NCI-H748 (cell line): ENCODE results near the gene PCTP.

Source experiments
- DNase-seq: peaks from one replicate; lab custom pipeline; 2025; ENCODE audit not compliant: unreplicated experiment; lab: John Stamatoyannopoulos, UW

Gene PCTP

DNA sequence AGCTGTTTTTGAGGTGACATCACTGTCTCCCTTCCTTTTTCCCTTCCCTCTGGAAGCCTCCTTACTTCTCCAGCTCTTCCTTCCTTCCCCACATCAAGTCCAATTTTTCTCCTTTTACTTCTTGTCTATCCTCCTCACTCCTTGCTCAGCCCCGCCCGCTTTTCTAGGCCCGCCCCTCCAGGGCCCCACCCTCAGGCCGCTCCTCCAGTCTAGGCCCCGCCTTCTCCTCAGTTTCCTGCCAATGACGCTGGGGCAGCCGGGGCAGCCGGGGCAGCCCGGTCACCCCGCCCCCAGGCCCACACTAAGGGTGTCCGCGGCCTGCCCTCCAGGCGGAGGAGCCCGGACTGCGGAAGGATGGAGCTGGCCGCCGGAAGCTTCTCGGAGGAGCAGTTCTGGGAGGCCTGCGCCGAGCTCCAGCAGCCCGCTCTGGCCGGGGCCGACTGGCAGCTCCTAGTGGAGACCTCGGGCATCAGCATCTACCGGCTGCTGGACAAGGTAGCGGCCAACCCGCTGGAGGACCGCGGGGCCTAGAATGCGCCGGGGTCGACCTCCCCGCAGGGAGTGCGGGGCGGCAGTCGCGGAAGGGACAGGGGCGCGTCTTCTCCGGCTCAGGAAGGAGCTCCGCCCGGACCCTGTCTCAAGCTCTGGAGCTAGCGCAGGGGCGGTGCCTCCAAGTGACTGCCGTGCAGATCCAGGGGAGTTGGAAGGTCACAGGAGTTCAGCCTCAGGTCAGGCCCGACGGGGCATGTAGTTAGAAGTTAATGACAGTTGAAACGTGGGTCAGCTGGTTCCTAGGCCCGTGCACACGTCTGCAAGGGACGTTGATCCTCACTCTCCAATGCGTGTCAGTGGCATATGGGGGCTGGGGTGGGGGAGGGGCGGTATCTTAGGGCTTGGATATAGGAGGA, at the start of gene PCTP:
Gene PCTP, plus strand, starts transcription at position 302 of the 908 bp plus-strand sequence. Its CDS starts 53 bp downstream, at position 355.
- DNase-seq: peak; percentile 70

DNA sequence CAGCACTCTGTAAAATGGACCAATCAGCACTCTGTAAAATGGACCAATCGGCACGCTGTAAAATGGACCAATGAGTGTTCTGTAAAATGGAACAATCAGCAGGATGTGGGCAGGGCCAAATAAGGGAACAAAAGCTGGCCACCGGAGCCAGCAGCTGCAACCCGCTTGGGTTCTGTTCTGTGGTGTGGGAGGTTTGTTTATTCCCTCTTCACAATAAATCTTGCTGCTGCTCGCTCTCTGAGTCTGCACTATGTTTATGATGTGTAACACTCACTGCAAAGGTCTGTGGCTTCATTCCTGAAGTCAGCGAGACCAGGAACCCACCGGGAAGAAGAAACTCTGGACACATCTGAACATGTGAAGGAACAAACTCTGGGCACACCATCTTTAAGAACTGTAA, 48.7 kb upstream of the PCTP start:
- no peak for DNase-seq

DNA sequence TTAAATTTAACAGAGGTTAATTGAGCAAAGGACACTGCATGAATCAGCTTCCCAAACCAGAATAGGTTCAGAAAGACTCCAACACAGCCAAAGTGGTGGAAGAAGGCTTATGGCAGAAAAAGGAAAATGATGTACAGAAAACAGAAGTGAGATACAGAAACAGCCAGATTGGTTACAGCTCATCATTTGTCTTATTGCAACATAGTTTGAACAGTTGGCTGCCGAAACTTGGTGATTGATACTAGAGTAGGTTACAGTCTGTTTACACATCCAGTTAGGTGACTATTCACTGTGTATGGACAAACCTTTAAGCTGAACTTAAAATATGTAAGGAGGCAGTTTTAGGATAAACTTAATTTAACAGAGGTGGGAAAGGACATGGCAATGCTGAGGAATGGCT, 46.5 kb upstream of the PCTP start:
- DNase-seq: no peak

DNA sequence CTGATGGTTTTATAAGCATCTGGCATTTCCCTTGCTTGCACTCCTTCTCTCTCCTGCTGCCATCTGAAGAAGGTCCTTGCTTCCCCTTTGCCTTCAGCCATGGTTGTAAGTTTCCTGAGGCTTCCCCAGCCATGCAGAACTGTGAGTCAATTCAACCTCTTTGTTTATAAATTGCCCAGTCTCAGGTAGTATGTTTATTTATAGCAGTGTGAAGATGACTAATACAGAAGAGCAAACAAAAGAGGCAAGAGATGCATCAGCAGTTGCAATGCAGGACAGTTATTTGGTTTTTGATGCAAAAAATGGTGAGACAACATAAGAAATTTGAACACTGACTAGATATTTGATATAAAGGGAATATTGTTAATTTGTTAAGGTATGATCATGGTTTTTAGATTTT, 45.0 kb upstream of the PCTP start:
- DNase-seq: no peak

DNA sequence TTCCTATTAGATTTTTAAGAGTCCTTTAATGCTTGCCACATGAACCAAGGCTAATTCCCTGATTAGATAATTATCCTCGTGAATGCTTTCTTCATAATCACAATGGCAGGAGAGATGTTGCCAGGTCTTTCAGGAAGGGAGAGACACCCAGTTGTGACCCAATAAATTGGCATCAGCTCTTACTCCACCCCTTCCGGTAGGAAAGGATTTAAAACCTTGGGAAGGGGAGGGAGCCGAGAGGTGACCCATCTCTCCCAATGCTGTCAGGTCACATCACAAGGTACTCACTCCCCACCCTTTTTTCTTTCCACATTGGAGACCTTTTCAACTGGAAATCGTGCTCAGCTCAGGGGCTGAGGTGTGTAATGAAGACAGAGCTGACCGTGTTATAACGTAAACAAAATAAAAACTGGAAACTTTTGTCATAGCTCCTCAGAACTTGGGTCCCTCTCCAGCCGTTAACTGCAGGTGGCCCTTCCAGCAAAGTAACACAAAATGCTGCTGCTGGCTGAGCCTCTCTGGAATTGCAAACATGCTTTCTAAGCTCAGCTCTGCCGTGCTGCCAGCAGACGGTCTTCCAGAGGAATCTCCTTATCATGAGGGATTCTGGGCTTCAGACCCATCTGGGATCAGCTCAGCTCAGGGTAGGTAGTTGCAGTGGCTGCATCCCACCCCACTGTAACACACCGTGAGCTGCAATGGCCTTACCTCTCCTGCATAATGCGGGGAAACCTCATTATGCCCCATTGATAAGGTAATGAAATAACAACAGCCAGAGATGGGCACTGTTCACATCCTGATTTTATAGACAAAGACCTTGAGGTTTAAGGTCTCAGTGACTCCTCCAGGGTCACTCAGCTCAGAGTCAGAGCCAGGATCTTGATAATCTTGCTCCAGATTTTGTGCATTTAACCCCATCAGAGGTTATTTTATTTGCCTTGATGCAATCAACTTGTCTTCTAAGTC, 43.8 kb upstream of the PCTP start:
- DNase-seq: no peak

DNA sequence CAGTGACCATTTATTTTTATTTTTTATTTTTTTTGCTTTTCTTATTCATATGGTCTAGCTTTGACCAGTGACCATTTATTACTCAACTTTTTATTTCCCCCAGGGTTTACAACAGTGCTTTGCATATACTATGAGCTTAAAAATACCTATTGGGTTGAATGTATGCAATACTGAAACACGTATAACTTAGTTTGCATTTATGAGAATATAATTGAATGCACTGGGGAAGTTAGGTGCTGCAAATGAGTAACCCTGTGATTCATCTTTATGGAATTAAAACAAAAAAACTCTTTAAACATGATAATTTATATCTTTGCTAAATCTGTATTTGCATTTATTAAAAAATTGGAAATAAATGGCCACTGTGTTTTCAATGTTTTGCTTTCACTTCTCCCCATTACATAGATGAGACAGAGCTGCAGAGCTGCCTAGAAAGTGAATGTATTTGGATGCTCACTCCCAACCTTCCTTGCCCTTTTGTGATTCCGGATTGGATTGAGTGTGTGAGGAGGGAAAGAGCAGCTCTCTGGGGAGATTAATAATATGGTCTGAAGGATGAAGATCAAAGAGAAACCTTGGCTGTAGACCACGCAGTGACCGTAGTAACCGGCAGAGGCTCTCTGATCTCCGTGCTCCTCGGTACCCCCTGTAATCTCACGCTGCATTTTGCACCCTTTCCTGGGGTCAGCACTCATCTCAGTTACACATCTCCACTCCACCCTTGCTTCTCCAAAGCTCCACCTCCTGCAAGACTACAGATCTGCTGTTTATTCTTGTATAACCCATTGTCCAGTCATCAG, 42.5 kb upstream of the PCTP start:
- no peak for DNase-seq

DNA sequence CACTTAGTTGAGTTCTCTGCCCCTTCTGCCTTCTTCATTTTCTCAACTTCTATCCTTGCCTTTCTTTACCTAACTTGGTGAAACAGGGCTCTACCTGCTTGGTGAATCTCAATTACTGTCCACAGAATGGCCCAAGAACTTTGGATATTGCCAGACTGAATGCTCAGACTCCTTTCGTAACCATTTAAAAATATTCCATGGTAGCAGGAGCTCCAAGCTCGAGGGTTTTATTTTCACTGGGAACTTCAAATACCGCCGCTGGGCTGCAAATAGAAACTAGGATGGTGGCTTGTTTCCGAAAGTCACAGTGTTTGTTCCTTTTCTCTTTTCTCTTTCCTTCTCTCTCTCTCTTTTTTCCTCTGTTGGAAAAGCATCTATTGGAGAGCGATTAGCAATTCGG, 41.4 kb upstream of the PCTP start:
- no peak for DNase-seq

DNA sequence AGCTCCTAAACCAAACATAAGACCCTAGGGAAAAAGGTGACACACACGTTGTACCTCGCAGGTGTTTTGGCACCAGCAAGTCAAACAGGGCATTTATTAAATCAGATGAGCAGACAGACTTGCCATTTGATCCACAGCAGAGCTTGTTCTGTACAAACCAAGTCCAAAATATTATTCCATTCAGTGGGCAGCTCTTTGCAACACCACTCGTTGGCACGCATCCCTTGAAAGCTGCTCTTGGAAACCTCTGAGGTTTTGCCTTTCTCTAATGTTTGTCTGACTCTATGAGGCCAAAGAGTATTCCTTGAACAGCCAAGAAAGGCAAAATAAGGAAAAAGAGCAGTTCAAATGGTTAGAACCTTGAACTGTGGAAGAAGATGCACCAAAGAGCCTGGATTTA, 40.9 kb upstream of the PCTP start:
- DNase-seq: no peak

DNA sequence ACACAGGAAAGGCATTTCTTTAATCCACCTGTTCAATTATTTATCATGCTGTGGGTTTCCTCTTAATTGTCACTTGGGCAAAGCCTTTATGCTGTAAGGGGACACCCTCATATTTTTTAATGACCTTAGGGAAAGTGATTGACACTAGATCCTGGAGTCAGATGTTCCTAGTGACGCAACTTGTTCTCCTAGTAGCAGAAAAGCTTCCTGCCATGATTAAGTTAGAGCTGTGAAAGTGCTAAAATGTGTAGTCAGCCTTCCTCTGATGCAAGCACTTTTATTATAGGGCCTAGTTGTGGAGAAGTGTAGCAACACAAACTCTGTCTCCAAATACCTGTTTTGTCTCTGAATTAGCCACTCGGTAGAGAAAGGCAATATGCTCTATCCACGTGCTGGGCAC, 40.4 kb upstream of the PCTP start:
- DNase-seq: no peak

DNA sequence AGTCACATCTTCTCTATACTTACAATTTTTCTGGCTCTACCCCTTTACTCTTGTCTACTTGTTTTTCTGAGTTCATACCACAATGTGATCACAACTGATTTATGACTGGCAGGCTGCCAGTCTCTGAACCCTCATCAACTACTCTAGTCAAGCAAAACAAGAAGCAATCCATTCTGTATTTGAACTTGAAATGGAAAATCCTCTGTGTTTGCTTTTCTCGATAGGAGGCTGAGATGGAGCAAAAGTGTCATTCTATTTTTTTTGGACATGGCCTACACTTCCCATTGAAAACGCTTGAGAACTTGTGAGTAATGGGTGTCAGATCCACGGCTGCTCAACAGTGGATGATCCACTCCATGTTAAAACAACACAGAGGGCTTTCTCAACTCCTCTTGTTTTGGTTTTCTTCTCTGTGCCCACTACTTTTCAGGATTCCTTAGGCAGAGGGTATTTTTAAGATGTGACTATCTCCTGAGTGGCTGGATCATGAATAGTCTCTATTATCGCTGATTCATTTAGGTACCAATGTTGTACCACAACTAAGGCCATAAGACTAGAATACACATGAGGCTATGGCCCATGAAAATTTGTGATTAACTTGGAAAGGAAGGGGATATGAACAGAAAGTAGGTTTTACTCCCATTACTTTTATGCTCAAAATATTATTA, 39.9 kb upstream of the PCTP start:
- no peak for DNase-seq

DNA sequence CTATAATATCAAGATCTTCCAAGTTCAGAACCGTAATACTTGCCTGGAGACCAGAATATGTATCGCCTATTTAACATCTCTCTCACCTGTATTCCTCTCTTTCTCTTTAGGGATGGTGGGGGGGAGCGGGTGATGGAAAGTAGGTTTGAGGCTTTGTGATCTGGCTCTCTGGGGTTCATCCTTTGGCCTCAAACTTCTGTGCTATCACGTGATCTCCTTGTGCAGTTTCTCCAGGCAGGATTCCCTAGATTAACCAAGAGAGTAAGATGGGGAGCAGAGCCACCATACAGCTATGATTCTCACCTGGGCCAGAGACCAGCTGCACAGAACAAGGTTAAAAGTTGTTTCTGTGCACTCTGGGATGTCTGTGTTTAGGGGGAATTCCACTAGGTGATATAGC, 33.4 kb upstream of the PCTP start:
- DNase-seq: no peak

DNA sequence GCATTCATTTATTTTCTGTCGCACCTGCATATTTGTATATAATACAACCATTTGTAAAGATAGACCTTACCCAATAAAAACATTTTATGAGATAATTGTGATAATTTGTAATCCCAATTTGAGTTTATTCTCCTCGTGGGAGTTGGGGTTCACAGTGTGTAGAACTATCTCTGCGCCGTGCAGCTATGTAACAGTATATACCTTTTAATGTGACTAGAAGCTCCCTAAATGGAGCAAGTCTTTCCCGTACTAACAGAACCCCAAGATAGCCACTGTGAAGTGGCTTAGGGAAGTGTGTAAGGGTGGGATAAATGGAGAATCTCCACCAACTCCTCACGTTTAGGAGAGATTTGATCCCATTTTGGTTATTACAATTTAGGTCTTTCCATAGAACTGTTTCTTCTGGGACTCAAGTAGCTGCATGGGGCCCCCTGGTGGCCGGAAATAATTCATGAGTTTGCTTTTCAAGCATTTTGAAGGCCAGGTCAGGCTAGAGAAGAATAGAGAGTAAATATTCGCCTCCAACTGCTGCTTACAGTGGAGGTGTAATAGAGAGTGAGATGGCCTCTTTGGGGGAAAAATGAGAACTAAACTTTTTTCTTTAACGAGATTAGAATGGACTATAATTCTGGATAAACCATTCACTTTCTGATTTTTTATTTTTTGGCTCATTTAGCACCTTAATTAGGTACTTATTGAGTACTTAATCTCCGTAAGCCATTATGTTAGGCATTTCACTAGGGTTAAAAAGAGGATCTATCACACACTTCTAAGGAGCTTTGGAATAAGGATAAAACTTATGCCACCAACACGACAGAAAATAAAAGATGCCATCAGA, 32.7 kb upstream of the PCTP start:
- DNase-seq: peak; percentile 62

DNA sequence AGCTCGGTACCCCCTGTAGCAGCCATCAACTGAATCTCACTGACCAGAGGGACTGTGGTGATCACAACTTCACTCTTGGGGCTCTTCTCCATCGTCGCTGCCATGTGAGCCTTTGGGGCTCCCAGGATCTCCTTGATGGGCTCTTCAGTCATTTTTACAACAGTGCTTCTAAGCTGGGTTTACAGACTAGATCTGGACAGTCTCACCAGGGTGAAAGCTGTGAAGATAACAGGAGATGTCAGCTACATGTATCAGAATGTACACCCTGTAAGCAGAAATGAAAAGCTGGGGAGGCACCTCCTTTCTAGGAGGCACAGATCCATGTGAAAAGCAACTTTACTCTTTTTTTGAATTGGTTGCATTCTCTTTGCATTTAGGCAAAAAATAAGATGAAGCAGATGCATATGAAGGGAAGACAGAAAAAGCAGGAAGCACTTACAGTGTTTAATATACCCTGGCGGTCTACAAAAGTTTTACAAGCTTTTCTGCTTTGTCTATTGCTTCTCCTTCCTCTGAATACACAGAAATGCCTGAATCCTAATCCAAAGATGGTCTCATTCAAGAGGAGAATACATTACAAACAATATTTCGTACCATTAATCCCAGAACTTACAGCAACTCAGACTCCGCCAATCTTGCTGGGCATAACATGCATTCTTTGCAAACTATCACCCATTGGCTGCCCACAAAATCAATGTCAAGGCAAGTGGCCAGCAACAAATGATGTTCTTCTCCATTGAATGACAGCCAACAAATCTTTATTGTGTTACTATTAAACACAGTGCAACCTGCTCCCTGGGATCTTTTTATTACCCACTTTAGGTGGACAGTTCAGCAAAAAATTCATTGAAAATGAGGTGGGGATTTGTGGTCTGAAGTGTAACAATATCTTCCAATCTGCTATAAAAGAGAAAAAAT, 29.7 kb upstream of the PCTP start:
- DNase-seq: no peak

DNA sequence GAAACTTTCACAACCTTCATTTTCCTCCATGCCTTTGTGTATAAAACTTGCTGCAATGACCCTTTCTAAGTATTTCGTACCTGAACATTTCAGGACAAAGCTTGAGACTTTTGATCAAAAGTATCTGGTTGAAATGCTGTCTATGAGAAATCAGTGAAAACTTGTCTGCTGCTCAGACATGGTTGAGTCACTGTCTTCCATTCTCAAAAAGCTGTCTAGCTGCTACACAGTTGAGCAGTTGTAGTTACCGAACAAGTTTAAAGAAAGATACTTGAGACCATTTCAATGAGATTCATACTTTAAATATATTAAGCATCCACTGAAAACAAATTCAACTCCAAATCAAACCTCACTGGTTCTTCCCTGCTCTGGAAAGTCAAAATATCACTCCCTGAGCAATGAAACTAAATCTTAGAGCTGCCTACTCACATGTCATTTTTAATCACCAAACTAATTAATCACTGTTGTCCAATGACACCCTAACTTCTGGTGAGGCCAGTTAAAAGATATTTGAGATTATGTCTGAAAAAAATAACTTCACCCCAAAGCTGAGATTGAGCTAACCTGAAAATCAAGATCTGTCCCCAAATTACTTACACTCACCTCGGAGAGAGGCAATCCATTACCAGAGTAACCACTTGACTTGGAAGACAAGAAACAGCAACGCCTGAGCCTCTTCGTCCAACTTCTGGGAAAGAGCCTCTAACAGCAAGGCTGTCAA, 28.7 kb upstream of the PCTP start:
- no peak for DNase-seq

DNA sequence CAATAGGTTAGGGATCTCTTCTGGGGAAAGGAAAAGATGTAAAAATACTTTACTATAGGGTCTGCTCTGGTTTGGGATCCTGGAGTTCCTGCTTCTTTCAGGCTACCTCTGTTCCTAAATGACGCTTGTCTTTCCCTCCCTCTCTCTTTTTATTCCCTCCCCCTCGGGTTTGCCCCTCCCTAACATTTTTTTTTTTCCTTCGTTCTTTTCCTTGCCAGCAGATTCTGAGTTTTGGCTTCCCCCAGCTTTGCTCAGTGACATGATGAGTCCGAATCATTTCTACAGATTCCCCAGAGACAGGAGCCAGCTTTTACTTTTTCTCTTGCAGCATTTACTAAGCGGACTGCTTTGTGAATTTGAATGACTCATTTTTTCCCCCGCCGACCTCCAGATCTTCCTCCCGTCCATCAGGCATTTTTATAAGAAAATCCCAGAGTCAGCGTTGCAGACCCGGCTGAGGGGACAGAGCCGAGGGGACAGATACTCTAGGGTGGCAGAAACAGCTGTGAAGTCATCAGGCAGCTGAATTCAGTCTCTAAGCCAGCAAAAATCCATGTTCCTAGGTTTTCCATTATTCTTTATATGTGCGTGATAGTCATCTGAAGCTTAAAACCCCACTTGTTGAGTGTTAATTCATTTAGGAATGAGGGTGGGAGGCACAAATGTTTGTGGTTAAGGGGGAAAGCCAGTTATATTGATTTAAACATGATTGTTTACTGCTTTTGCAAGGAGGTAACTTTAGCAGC, 27.9 kb upstream of the PCTP start, which contains the start of gene TMEM100:
Gene TMEM100, minus strand, starts transcription at position 123 of the 746 bp plus-strand sequence. CDS start 1,794 bp downstream, outside the sequence.
- no peak for DNase-seq

DNA sequence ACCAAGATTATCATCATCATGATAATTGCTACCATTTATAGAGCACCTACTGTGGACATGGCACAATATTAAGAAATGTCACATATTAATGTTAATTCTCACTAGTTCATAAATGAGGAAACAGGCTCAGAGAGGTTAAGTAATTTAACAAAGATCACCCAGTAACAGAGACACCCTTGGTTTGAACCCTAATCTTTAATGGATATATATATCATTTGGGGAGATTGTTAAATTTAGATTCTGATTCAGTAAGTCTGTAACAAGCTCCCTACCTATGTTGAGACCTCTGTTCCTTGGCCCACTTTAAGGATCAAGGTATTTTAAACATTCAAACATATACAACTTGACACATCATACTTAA, 27.4 kb upstream of the PCTP start:
- DNase-seq: no peak

DNA sequence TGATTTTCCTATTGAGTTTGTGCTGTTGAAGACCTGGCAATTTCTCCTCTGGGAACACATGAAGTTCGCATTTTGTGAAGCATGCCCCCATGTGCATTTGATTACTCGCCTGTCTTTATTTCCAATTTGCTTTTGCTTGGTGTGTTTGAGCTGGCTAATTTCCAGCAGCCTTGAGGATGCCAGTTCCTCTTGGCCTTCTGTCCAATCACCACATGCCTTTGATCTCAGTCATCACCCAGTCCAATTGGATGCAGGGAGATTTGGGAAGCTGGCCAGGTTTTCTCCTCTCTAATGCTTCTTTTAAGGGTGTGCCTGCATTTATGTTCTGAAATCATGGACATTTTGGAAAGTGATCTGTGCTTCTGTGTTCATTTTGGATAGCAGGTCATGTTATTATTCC, 24.4 kb upstream of the PCTP start:
- peak; percentile 54 for DNase-seq
